GM18870 (cell line): ENCODE data around the gene CTAGE6.
"Not testable (repeated sequence)": the region's sequence is repeated elsewhere in the genome, so short reads cannot be mapped to it uniquely, and the experiment has no call there.

Experiments
- ATAC-seq: cut with Tn5 transposase; IDR thresholded peaks from one replicate; pipeline ENCODE4 v1.9.1; 2021; ENCODE audit warnings: moderate library complexity; ENCODE audit not compliant: unreplicated experiment

The CTAGE6 gene

GRCh38 chr7:143715543-143716193, 41.8 kb downstream of the CTAGE6 start:
- ATAC-seq, result not testable (repeated sequence)

- ATAC-seq, result not testable (repeated sequence)
Measured at GRCh38 chr7:143714581-143715454, 42.7 kb downstream of the CTAGE6 start.

- ATAC-seq, result not testable (repeated sequence)
Measured at GRCh38 chr7:143712381-143712780, 45.1 kb downstream of the CTAGE6 start.

DNA sequence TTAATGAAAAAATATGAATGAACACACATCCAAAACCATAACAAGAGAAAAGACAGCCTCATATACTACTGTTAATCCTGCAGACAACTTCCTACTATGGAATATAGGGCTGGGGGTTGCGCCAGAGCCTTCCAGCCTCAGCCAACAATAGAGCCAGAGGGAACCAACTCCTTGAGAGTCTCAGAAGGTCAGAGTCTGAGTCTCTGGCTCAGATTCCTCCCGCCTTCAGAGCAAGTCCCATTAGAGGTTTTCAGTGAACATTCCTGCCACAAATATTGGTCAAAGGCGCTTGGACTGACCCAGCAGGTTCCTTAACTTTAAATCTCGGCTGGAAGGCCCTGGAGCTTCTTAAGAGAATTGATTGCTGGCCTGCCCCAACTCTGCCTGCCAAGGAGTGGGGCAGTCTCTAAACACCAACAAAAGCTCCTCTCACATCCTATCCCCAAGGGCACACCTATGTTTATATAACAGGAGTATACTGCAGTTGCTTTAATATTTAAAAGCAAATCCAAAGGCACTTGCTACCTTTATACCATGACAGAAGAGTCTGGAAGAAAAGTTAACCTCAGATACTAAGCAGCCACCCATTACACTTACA, 45.7 kb downstream of the CTAGE6 start:
- not testable (repeated sequence) for ATAC-seq

- ATAC-seq, result not testable (repeated sequence)
Measured at GRCh38 chr7:143709895-143710294, 47.6 kb downstream of the CTAGE6 start.
